Neural crest cell (in vitro differentiated cells): ENCODE data around the gene GPR146. TPM values are rescaled to one million over a fixed set of nuclear protein-coding genes. Genes with fewer than 3 reads are reported as not detected.

Experiments
- DNase-seq: peaks from one replicate; pipeline ENCODE4 v3.0.0; 2021; ENCODE audit warnings: low read depth, mixed read lengths, low spot score
- H3K27ac Mint-ChIP-seq: one replicate; pipeline ENCODE4 v1.8.0; 2021; ENCODE audit warnings: mild to moderate bottlenecking, mixed read lengths; ENCODE audit not compliant: unreplicated experiment
- H3K27me3 Mint-ChIP-seq: 2 replicates; pipeline ENCODE4 v1.8.0; 2021; ENCODE audit warnings: low read depth, mild to moderate bottlenecking, mixed read lengths
- H3K36me3 Mint-ChIP-seq: 2 replicates; pipeline ENCODE4 v1.8.0; 2021; ENCODE audit warnings: low read depth, mild to moderate bottlenecking, mixed read lengths
- H3K4me1 Mint-ChIP-seq: 2 replicates; pipeline ENCODE4 v1.8.0; 2021; ENCODE audit warnings: mixed read lengths
- H3K4me3 Mint-ChIP-seq: one replicate; pipeline ENCODE4 v1.8.0; 2021; ENCODE audit warnings: mild to moderate bottlenecking, mixed read lengths
- H3K9me3 Mint-ChIP-seq: 2 replicates; pipeline ENCODE4 v1.8.0; 2021; ENCODE audit warnings: mixed read lengths
- CTCF ChIP-seq: fragments of 200-600 bp; sonication (generic); conservative IDR thresholded peaks from 2 replicates; pipeline ENCODE4 v1.5.0; 2021; ENCODE audit warnings: antibody characterized with exemption, mild to moderate bottlenecking
- microRNA-seq: library from miRNA; unstranded; fragments of <30 nt; microRNA quantifications from one replicate; pipeline ENCODE4, GENCODE V29; 2020
- total RNA-seq: library from RNA; stranded (reverse); gene quantifications from 2 replicates; pipeline ENCODE4 v1.2.1, GENCODE V29; 2021

Gene GPR146
- total RNA-seq, 1 donor from 2014 or later: not detected

GRCh38 chr7:1106063-1106792, 61.9 kb downstream of the GPR146 start:
- Mint-ChIP-seq H3K27me3 (no peaks in the 10 kb centered on the region), H3K4me3 (no peak overlapping the region), H3K27ac (no peak overlapping the region), H3K4me1 (peaks cover 11% of the 10 kb centered on the region), H3K36me3 (no peaks in the 10 kb centered on the region), H3K9me3 (no peaks in the 10 kb centered on the region)
- no peak for DNase-seq
- TF ChIP-seq CTCF: no peak

GRCh38 chr7:1106793-1107421, 62.6 kb downstream of the GPR146 start:
- Mint-ChIP-seq H3K27me3 (no peaks in the 10 kb centered on the region), H3K4me3 (no peak overlapping the region), H3K36me3 (no peaks in the 10 kb centered on the region), H3K4me1 (peaks cover 10% of the 10 kb centered on the region), H3K27ac (no peak overlapping the region), H3K9me3 (no peaks in the 10 kb centered on the region)
- no peak for TF ChIP-seq CTCF
- DNase-seq: no peak

GRCh38 chr7:1108264-1108920, 64.0 kb downstream of the GPR146 start:
- no peak for TF ChIP-seq CTCF
- no peak for DNase-seq

More at GRCh38 chr7:1108264-1108920, 64.0 kb downstream of the GPR146 start:
- no peak overlapping the region for H3K4me3 Mint-ChIP-seq
- peaks cover 8% of the 10 kb centered on the region for H3K4me1 Mint-ChIP-seq
- no peak overlapping the region for H3K27ac Mint-ChIP-seq
- H3K36me3 Mint-ChIP-seq: no peaks in the 10 kb centered on the region
- H3K27me3 Mint-ChIP-seq: no peaks in the 10 kb centered on the region
- no peaks in the 10 kb centered on the region for H3K9me3 Mint-ChIP-seq

Small RNA genes within 50 kb of the gene (microRNA-seq; reads per million reads assigned to microRNA genes)
- gene MIR339: 3,918 reads per million, percentile 90 among the genes with 10 or more reads in this experiment

Other genes starting within 250 kb of the GPR146 start
- 99.9 and 101 TPM in 2 replicates for gene SUN1, start 212.1 kb upstream of the GPR146 start, total RNA-seq
- gene GET4, start 168.0 kb upstream of the GPR146 start, total RNA-seq: 50.4 and 55.2 TPM in 2 replicates
- gene ADAP1, start 89.9 kb upstream of the GPR146 start, total RNA-seq: 5.2 and 6.4 TPM in 2 replicates
- gene COX19, start 69.0 kb upstream of the GPR146 start, total RNA-seq: 12.7 and 13.1 TPM in 2 replicates
- not detected in 2 replicates for gene CYP2W1, start 61.4 kb upstream of the GPR146 start, total RNA-seq
- 0.91 and 1.1 TPM in 2 replicates for gene GPER1, start 43.6 kb downstream of the GPR146 start, total RNA-seq
- gene ZFAND2A, start 115.7 kb downstream of the GPR146 start, total RNA-seq: 13.6 and 14.5 TPM in 2 replicates
- 2.4 and 2.7 TPM in 2 replicates for gene UNCX, start 188.3 kb downstream of the GPR146 start, total RNA-seq